Stimulated activated naive CD4-positive, alpha-beta T cell (primary cell): ENCODE results near the gene LOXL3.
"Not testable (repeated sequence)": the region's sequence is repeated elsewhere in the genome, so short reads cannot be mapped to it uniquely, and the experiment has no call there.

Source experiments
- DNase-seq, 6 experiments: peaks; one replicate each; lab custom pipeline; 2025; lab: John Stamatoyannopoulos, UW

The LOXL3 gene

GRCh38 chr2:74488643-74489481 lies 64.9 kb downstream of the LOXL3 start:
- no peak for DNase-seq

GRCh38 chr2:74486141-74486540 lies 67.6 kb downstream of the LOXL3 start:
- no peak for DNase-seq

- not testable (repeated sequence) for DNase-seq
These were observed 70.0 kb downstream of the LOXL3 start for GRCh38 chr2:74483675-74484164.

- peak; percentile 88 to 98 (median 95) for DNase-seq
These were observed 70.7 kb downstream of the LOXL3 start, which contains the start of the genes CCDC142 and TTC31 for GRCh38 chr2:74482801-74483674. Gene CCDC142 (minus strand): TSS chr2:74482998. CDS start chr2:74482837, 161 bp downstream. Gene TTC31 (plus strand): TSS chr2:74483081. CDS start chr2:74483096, 15 bp downstream.
